ENCODE measurements around the gene IL1RAPL2. TPM values are rescaled to one million over a fixed set of nuclear protein-coding genes. Genes with fewer than 3 reads are reported as not detected.

The IL1RAPL2 gene
- total and polyA plus RNA-seq, 2 of the 8 experiments (the other 6 are each of a cell fraction or from before 2014, with no cell fraction given): 0.20 to 1.3 TPM

DNA sequence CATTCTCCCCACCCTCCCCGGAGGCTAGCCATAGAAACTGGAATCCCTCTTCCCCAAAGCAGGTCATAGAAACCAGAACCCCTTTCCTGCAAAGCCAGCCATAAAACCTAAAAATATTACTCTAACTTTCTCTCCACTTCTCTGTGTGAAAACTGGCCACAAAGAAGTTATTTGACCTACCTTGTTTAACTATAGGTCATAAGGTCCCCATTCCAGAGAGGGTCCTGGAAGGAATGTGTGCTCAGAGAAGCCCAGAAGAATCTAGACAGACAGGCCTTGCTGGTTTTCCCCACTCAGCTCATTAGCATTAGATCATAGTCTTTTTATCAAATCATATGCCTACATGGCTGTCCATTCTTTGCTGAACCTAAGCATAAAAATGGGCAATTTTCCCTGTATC, 707.3 kb downstream of the IL1RAPL2 start:
- DNase-seq (ENCODE audit: low read depth in 1 of 2, low spot score in 2 of 2): no peak
- no peak overlapping the region for H3K23ac ChIP-seq (ENCODE audit: insufficient read length)
- H3K4me2 ChIP-seq (ENCODE audit: insufficient read depth in 1 of 2, low read depth in 2 of 2, low read length in 2 of 2): no peak overlapping the region
- H2BK15ac ChIP-seq (ENCODE audit: low read length): no peak overlapping the region
- no peak overlapping the region for H3K4ac ChIP-seq (replicated peaks; ENCODE audit: insufficient read length, low read depth, low read length)
- ChIA-PET CTCF (ENCODE audit: partially characterized antibody) (no interaction called here), POLR2A (ENCODE audit: partially characterized antibody) (no interaction called here)
- H3K36me3 ChIP-seq (ENCODE audit: control insufficient read depth in 2 of 4, insufficient read depth in 4 of 4, low read length in 3 of 4): no peaks in the 10 kb centered on the region
- no peak overlapping the region for H2AFZ ChIP-seq (ENCODE audit: low read length)
- no peak for FAIRE-seq
- no peak overlapping the region for H4K5ac ChIP-seq (ENCODE audit: insufficient read length, low read depth, low read length)
- no peak overlapping the region for H2BK5ac ChIP-seq (ENCODE audit: low read depth, low read length)
- no peak overlapping the region for H3K4me3 ChIP-seq (ENCODE audit: extremely low read depth in 1 of 4, insufficient read depth in 2 of 4, low read depth in 3 of 4, low read length in 4 of 4)
- H3K9me3 ChIP-seq (ENCODE audit: insufficient read depth in 2 of 2, low read depth in 1 of 2, low read length in 1 of 2): no peaks in the 10 kb centered on the region
- no peak overlapping the region for H3K27ac ChIP-seq (ENCODE audit: low read depth, low read length)
- no peak overlapping the region for H3K9ac ChIP-seq (replicated peaks in 1 of 4; ENCODE audit: extremely low read depth in 1 of 4, low read depth in 3 of 4, low read length in 3 of 4)
- H4K8ac ChIP-seq (ENCODE audit: extremely low read depth, insufficient read depth, low read length): no peak overlapping the region
- H3K27me3 ChIP-seq (replicated peaks in 1 of 4; ENCODE audit: control insufficient read depth in 3 of 4, extremely low read depth in 1 of 4, insufficient read depth in 3 of 4, low read length in 3 of 4): no peaks in the 10 kb centered on the region
- H3K79me2 ChIP-seq (ENCODE audit: control insufficient read depth in 1 of 2, insufficient read depth in 2 of 2, low read length in 2 of 2): no peaks in the 10 kb centered on the region
- no peak overlapping the region for H3K56ac ChIP-seq (replicated peaks; ENCODE audit: insufficient read length, low read depth, low read length)
- no peaks in the 10 kb centered on the region for H3K23me2 ChIP-seq (ENCODE audit: low read depth, low read length)
- no peak overlapping the region for H3K18ac ChIP-seq (ENCODE audit: extremely low read depth, low read length)
- no peaks in the 10 kb centered on the region for H4K20me1 ChIP-seq (replicated peaks in 1 of 2; ENCODE audit: control insufficient read depth in 1 of 2, insufficient read depth in 2 of 2, low read length in 2 of 2)
- no peak overlapping the region for H2BK20ac ChIP-seq (ENCODE audit: low read length)
- no peaks in the 10 kb centered on the region for H3K79me1 ChIP-seq (ENCODE audit: low read depth, low read length)
- WGBS, 2 experiments (ENCODE audit: extremely low coverage in 1 of 2, insufficient coverage in 1 of 2, insufficient read length in 1 of 2, insufficient replicate concordance in 2 of 2, low coverage in 1 of 2, low lambda C conversion rate in 2 of 2, missing lambda C conversion rate in 1 of 2): no CpG with 5 or more reads among the region's 1 CpG
- no peak overlapping the region for H2BK120ac ChIP-seq (replicated peaks; ENCODE audit: low read depth, low read length)
- H2BK12ac ChIP-seq (ENCODE audit: low read depth, low read length): no peak overlapping the region
- no peak overlapping the region for H2AK5ac ChIP-seq (ENCODE audit: low read depth, low read length)
- no peak overlapping the region for H4K91ac ChIP-seq (replicated peaks; ENCODE audit: insufficient read length, low read length)
- H3K14ac ChIP-seq (ENCODE audit: insufficient read length): no peak overlapping the region
- H3K4me1 ChIP-seq (replicated peaks in 1 of 4; ENCODE audit: control insufficient read depth in 3 of 4, insufficient read depth in 4 of 4, low read length in 3 of 4): no peaks in the 10 kb centered on the region
- TF ChIP-seq, protein P1, sequence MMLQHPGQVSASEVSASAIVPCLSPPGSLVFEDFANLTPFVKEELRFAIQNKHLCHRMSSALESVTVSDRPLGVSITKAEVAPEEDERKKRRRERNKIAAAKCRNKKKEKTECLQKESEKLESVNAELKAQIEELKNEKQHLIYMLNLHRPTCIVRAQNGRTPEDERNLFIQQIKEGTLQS (IDR thresholded peaks at IDR 0.05; ENCODE audit: insufficient read depth, low read depth, low read length): no peak
- no peak for TF ChIP-seq CBX5 (IDR thresholded peaks at IDR 0.05; ENCODE audit: low read depth, low read length)
- TF ChIP-seq TCF12 (IDR thresholded peaks at IDR 0.05; ENCODE audit: low read depth, low read length): no peak
- TF ChIP-seq GTF2F1 (IDR thresholded peaks at IDR 0.05; ENCODE audit: borderline replicate concordance, low read depth, low read length): no peak
- no peak for TF ChIP-seq PHF8 (conservative IDR thresholded peaks at IDR 0.05; ENCODE audit: low read depth, low read length)
- TF ChIP-seq KDM1A (IDR thresholded peaks at IDR 0.05; ENCODE audit: borderline replicate concordance, low read length): no peak
- no peak for TF ChIP-seq SUZ12 (IDR thresholded peaks at IDR 0.05; ENCODE audit: low read length)
- TF ChIP-seq HDAC6 (IDR thresholded peaks at IDR 0.05; ENCODE audit: low read depth, low read length): no peak
- no peak for TF ChIP-seq RXRA (IDR thresholded peaks at IDR 0.05; ENCODE audit: insufficient read depth, low read depth, low read length)
- TF ChIP-seq TAF1 (IDR thresholded peaks at IDR 0.05; ENCODE audit: low read depth, low read length): no peak
- no peak for TF ChIP-seq RFX5 (IDR thresholded peaks at IDR 0.05; ENCODE audit: borderline replicate concordance, low read depth, low read length)
- TF ChIP-seq RBBP5 (IDR thresholded peaks at IDR 0.05; ENCODE audit: borderline replicate concordance, low read depth, low read length): no peak
- TF ChIP-seq CHD2 (IDR thresholded peaks at IDR 0.05; ENCODE audit: low read length): no peak
- no peak for TF ChIP-seq GABPA (IDR thresholded peaks at IDR 0.05; ENCODE audit: borderline replicate concordance, insufficient read depth, low read length)
- no peak for TF ChIP-seq SAP30 (IDR thresholded peaks at IDR 0.05; ENCODE audit: insufficient read depth, insufficient replicate concordance, low read length)

Data from H1 (cell line).